Testis (tissue), 2 donors: ENCODE measurements around the gene PRRX1.

Experiments used
- POLR2A ChIP-seq: fragments of 450-650 bp; IDR thresholded peaks from one replicate; pipeline ENCODE4 v1.6.1; 2017; ENCODE audit warnings: antibody characterized with exemption, mild to moderate bottlenecking, moderate library complexity
- TF ChIP-seq, protein P1 (sequence below), 3 experiments: fragments of 450-650 bp in 2 of 3; fragments of 200-600 bp in 1 of 3; sonication (generic) in 1 of 3; IDR thresholded peaks; one replicate each; pipeline ENCODE4 v1.5.1; 2016 to 2019; ENCODE audit warnings: antibody characterized with exemption in 3 of 3, mild to moderate bottlenecking in 2 of 3, moderate library complexity in 1 of 3

DNA sequence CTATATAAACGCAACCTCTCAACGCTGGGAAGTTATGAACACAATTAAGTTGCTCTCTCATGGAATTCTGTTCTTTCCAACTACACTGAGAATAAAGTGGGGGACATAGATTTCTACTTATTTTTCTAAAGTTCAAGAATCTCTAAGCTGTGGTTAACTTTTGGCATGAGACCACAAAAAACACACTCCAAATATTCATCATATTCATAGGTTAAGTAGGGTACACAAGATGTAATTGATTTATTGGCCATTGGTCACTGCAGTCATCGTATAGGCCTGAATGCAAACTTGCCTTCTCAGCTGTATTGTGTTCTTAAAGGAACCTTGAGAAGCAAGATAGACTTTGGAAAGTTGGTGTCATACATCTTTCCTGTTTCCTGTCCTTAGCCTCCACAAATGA lies 40.3 kb downstream of the PRRX1 start:
- TF ChIP-seq, protein P1, sequence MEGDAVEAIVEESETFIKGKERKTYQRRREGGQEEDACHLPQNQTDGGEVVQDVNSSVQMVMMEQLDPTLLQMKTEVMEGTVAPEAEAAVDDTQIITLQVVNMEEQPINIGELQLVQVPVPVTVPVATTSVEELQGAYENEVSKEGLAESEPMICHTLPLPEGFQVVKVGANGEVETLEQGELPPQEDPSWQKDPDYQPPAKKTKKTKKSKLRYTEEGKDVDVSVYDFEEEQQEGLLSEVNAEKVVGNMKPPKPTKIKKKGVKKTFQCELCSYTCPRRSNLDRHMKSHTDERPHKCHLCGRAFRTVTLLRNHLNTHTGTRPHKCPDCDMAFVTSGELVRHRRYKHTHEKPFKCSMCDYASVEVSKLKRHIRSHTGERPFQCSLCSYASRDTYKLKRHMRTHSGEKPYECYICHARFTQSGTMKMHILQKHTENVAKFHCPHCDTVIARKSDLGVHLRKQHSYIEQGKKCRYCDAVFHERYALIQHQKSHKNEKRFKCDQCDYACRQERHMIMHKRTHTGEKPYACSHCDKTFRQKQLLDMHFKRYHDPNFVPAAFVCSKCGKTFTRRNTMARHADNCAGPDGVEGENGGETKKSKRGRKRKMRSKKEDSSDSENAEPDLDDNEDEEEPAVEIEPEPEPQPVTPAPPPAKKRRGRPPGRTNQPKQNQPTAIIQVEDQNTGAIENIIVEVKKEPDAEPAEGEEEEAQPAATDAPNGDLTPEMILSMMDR (IDR thresholded peaks at IDR 0.05), result no peak
- no peak for TF ChIP-seq POLR2A
